Tibial nerve (tissue), 4 donors: ENCODE measurements around the gene ARMS2. TPM values are rescaled to one million over a fixed set of nuclear protein-coding genes. Genes with fewer than 3 reads are reported as not detected.

ENCODE experiments used
- DNase-seq, 2 donors: peaks; one replicate each; pipeline ENCODE4 v3.0.0-alpha.2; 2019; ENCODE audit warnings: low spot score in 2 of 2
- H3K27ac ChIP-seq, 4 donors: fragments of 200-600 bp; sonication (generic) in 3 of 4; one replicate each; pipeline ENCODE4 v1.5.1; 2017 to 2019; ENCODE audit warnings: mild to moderate bottlenecking in 1 of 4
- H3K27me3 ChIP-seq, 2 donors: fragments of 200-600 bp; sonication (generic) in 1 of 2; one replicate each; pipeline versions ENCODE4 v1.5.1 to v1.6.0; 2017 to 2019
- H3K36me3 ChIP-seq, 3 donors: fragments of 200-600 bp; sonication (generic); one replicate each; pipeline ENCODE4 v1.5.1; 2018 to 2019
- H3K4me1 ChIP-seq, 4 donors: fragments of 200-600 bp; sonication (generic) in 3 of 4; one replicate each; pipeline ENCODE4 v1.5.1; 2017 to 2019
- H3K4me3 ChIP-seq, 4 donors: fragments of 200-600 bp; sonication (generic) in 3 of 4; one replicate each; pipeline ENCODE4 v1.5.1; 2017 to 2019; ENCODE audit warnings: mild to moderate bottlenecking in 1 of 4, moderate library complexity in 1 of 4
- H3K9me3 ChIP-seq, 4 donors: fragments of 200-600 bp; sonication (generic) in 3 of 4; one replicate each; pipeline ENCODE4 v1.5.1; 2017 to 2019
- EP300 ChIP-seq, 2 donors: sonication (generic); formaldehyde crosslinking; IDR thresholded peaks; one replicate each; pipeline ENCODE4 v1.6.1; 2017; ENCODE audit warnings: antibody characterized with exemption in 2 of 2, mild to moderate bottlenecking in 1 of 2
- POLR2A ChIP-seq, 2 donors: fragments of 450-650 bp; IDR thresholded peaks; one replicate each; pipeline ENCODE4 v1.6.1; 2017; ENCODE audit warnings: antibody characterized with exemption in 2 of 2, mild to moderate bottlenecking in 2 of 2, moderate library complexity in 2 of 2
- WGBS, 2 donors: methylation state at CpG; one replicate each; pipeline ENCODE4 v1.1.5; 2018; 5-methylcytosine and 5-hydroxymethylcytosine counted together
- total RNA-seq, 4 donors: library from RNA; depleted of rRNA; stranded (reverse); fragments of >200 nt; gene quantifications; one replicate each; pipeline ENCODE4 v1.1.0, GENCODE V29; 2016
- TF ChIP-seq, protein P1 (sequence below), 5 experiments: fragments of 200-600 bp in 3 of 5; fragments of 450-650 bp in 2 of 5; sonication (generic) in 3 of 5; IDR thresholded peaks; one replicate each; pipeline ENCODE4 v1.5.1; 2016 to 2019; ENCODE audit warnings: antibody characterized with exemption in 5 of 5, mild to moderate bottlenecking in 3 of 5, moderate library complexity in 2 of 5

ARMS2 gene
- total RNA-seq, 4 donors from 2014 or later: not detected

GRCh38 chr10:122461729-122462532 is 7.5 kb downstream of the ARMS2 start:
- DNase-seq: no peak
- peak overlapping the region; percentile 54 to 93 (median 78) for H3K4me3 ChIP-seq
- H3K27me3 ChIP-seq: no peaks in the 10 kb centered on the region
- no peaks in the 10 kb centered on the region for H3K9me3 ChIP-seq
- H3K36me3 ChIP-seq: no peaks in the 10 kb centered on the region
- H3K4me1 ChIP-seq: peaks cover 0 to 50% (median 14%) of the 10 kb centered on the region in 4 donors
- 0 to 1% methylated on average over 15 to 52 of the region's 95 CpGs for WGBS, 2 donors
- H3K27ac ChIP-seq: peak overlapping the region; percentile 57 to 90 (median 82)
- TF ChIP-seq EP300 (IDR thresholded peaks at IDR 0.05): no peak
- TF ChIP-seq, protein P1, sequence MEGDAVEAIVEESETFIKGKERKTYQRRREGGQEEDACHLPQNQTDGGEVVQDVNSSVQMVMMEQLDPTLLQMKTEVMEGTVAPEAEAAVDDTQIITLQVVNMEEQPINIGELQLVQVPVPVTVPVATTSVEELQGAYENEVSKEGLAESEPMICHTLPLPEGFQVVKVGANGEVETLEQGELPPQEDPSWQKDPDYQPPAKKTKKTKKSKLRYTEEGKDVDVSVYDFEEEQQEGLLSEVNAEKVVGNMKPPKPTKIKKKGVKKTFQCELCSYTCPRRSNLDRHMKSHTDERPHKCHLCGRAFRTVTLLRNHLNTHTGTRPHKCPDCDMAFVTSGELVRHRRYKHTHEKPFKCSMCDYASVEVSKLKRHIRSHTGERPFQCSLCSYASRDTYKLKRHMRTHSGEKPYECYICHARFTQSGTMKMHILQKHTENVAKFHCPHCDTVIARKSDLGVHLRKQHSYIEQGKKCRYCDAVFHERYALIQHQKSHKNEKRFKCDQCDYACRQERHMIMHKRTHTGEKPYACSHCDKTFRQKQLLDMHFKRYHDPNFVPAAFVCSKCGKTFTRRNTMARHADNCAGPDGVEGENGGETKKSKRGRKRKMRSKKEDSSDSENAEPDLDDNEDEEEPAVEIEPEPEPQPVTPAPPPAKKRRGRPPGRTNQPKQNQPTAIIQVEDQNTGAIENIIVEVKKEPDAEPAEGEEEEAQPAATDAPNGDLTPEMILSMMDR (IDR thresholded peaks at IDR 0.05): peak in 1 of 5 experiments; percentile 28

DNA sequence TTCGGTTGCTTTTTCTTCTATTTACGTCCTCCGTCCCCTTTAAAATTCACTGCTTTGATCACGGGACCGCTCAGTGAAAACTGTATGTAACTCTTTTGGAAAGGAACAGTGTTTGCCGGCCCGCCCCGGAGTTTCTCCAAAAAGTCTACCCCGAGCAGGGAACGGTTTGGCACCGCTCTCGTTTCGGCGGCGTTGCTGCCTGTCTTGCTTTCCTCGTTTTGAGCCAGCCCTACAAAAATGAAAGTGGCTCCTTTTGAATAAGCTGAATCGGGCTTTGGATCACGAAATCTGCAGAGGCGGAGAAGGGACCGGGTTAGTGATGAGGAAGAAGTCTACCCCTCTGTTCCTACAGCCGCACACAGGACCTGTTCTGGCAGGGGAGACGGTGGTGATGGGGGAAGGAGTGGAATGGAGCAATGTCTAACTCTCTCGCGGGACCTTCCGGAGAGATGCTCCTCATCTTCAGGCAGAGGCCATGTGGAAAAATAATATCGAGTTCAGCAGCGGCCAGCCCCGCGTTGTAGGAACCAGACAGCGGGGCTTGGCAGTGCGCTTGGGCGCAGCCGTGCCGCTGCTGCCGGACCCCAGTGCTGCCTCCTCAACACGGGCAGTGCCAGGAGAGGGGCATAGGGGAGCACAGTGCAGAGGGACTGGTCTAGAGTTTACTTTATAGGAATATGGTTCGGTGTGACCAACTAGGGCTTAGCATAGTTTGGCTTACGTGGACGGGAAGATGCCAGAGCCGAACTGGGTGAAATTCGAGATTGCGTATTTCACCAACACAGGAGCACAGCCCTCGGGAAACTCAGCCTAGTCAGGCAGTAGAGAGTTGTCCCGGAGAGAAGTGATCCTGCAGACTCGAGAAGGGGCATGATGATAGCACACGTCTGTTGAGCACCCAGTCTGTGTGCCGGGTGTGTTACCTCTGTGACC is 8.3 kb downstream of the ARMS2 start:
- TF ChIP-seq EP300 (IDR thresholded peaks at IDR 0.05) (peak in 1 of 2 donors; percentile 47), POLR2A (IDR thresholded peaks at IDR 0.05) (no peak)
- Histone ChIP-seq H3K36me3 (no peaks in the 10 kb centered on the region), H3K4me1 (peaks cover 0 to 50% (median 14%) of the 10 kb centered on the region in 4 donors), H3K4me3 (peak overlapping the region; percentile 54 to 93 (median 78)), H3K27me3 (no peaks in the 10 kb centered on the region), H3K9me3 (no peaks in the 10 kb centered on the region), H3K27ac (peak overlapping the region; percentile 57 to 90 (median 82))
- peak in 1 of 2 donors; percentile 60 for DNase-seq
- WGBS, 2 donors: 7 to 13% methylated on average over 42 to 47 of the region's 47 CpGs

DNA sequence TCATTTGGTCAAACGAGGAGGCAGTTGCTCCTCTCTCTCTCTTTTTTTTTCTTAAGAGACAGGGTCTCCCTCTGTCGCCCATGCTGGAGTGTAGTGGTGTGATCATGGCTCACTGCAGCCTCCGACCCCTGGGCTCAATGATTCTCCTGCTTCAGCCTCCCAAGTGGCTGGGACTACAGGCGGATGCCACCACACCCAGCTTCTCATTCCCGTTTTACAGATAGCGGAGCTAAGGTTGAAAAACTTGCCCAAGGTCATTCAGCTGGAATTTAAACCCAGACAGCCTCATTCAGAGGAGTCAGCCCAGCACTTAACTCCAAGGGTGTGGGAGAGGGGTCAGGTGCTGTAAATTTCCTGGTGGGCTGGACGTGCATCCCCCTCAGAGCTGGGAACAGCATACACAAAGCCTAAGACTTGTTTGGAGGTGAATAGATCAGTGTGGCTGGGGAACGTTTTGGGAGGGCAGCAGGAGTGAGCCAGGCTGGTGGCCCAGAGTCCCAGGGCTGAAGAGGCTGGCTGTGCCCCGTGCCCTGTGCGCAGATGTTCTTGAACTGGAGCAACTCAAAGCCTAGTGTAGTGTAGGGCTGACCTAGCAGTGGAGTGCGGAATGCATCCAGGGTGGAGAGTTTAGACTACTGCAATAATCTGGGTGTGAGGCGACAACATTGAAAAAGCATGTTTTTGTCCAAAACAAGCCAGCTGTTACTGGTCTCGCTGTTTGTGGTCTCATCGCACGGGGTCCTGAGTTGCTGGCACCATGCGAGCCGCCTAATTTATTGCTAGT is 9.2 kb downstream of the ARMS2 start:
- Histone ChIP-seq H3K4me3 (peak overlapping the region; percentile 54 to 93 (median 78)), H3K27me3 (no peaks in the 10 kb centered on the region), H3K27ac (peak overlapping the region in 2 of 4 donors; percentile 89 to 90), H3K4me1 (peaks cover 0 to 50% (median 14%) of the 10 kb centered on the region in 4 donors), H3K36me3 (no peaks in the 10 kb centered on the region), H3K9me3 (no peaks in the 10 kb centered on the region)
- WGBS, 2 donors: 77 to 79% methylated on average over 17 of the region's 17 CpGs
- no peak for DNase-seq
- TF ChIP-seq, protein P1 (IDR thresholded peaks at IDR 0.05): no peak
- TF ChIP-seq POLR2A (IDR thresholded peaks at IDR 0.05) (no peak), EP300 (IDR thresholded peaks at IDR 0.05) (no peak)

DNA sequence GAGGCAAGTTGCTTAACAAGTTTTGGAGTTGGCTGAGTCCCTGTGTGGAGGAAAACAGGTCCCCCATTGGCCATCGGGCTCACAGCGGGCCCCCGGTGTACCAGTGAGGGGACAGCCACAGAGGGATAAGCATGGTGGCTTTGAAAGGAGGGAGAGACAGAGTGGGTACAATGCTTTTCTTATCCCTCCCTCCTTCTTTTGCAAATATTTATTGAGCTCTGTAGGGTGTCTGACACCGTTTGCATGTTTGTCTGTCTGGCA is 9.7 kb downstream of the ARMS2 start:
- WGBS, 2 donors: 86 to 89% methylated on average over 4 of the region's 4 CpGs
- H3K9me3 ChIP-seq: no peaks in the 10 kb centered on the region
- H3K27ac ChIP-seq: no peak overlapping the region
- TF ChIP-seq POLR2A (IDR thresholded peaks at IDR 0.05): no peak
- TF ChIP-seq EP300 (IDR thresholded peaks at IDR 0.05): no peak
- TF ChIP-seq, protein P1 (IDR thresholded peaks at IDR 0.05): no peak
- no peak overlapping the region for H3K4me3 ChIP-seq
- H3K27me3 ChIP-seq: no peaks in the 10 kb centered on the region
- no peaks in the 10 kb centered on the region for H3K36me3 ChIP-seq
- H3K4me1 ChIP-seq: peaks cover 0 to 50% (median 15%) of the 10 kb centered on the region in 4 donors
- no peak for DNase-seq

- WGBS, 2 donors: 91 to 93% methylated on average over 11 of the region's 11 CpGs
- H3K9me3 ChIP-seq: no peaks in the 10 kb centered on the region
- no peaks in the 10 kb centered on the region for H3K27me3 ChIP-seq
- peaks cover 0 to 52% (median 19%) of the 10 kb centered on the region in 4 donors for H3K4me1 ChIP-seq
- DNase-seq: no peak
- no peaks in the 10 kb centered on the region for H3K36me3 ChIP-seq
- H3K4me3 ChIP-seq: no peak overlapping the region
- TF ChIP-seq EP300 (IDR thresholded peaks at IDR 0.05) (no peak), POLR2A (IDR thresholded peaks at IDR 0.05) (no peak)
- TF ChIP-seq, protein P1 (IDR thresholded peaks at IDR 0.05): no peak
- H3K27ac ChIP-seq: no peak overlapping the region
These were observed 10.1 kb downstream of the ARMS2 start for GRCh38 chr10:122464586-122464985.
